Panc1 (cell line): ENCODE results near the gene SFMBT1. TPM values are rescaled to one million over a fixed set of nuclear protein-coding genes. Genes with fewer than 3 reads are reported as not detected.

Experiments used
- ATAC-seq: fragments of 200-7000 bp; cut with Tn5 transposase; 2 replicates; pipeline ENCODE4 v1.9.1; 2020; ENCODE audit warnings: mild to moderate bottlenecking, moderate library complexity
- BruUV-seq: library from RNA; stranded (reverse); fragments of 400-500 nt; replicated peaks from 2 replicates; lab custom pipeline; 2021; lab: Mats Ljungman, UMichigan
- CTCF ChIA-PET: fragments of 300-600 bp; sonication (Branson Sonifier 250); formaldehyde crosslinking; loops from one replicate; lab custom pipeline; 2022; ENCODE audit warnings: antibody characterized with exemption; lab: Charles Lee
- POLR2A ChIA-PET: fragments of 300-600 bp; sonication (Branson Sonifier 250); formaldehyde crosslinking; loops from one replicate; lab custom pipeline; 2022; ENCODE audit warnings: antibody characterized with exemption; lab: Charles Lee
- DNase-seq: peaks from one replicate; pipeline ENCODE4 v3.0.0-alpha.2; 2010; ENCODE audit warnings: low read depth, low spot score
- H3K27ac ChIP-seq: 2 replicates; pipeline ENCODE4 v1.5.1; 2011; ENCODE audit warnings: mild to moderate bottlenecking, low read length, inconsistent platforms
- H3K27me3 ChIP-seq: fragments of 200-500 bp; sonication (Bioruptor generic); 2 replicates; pipeline ENCODE4 v1.6.0; 2014; ENCODE audit warnings: low read length, inconsistent platforms; ENCODE audit not compliant: control insufficient read depth, insufficient read depth
- H3K36me3 ChIP-seq: fragments of 200-500 bp; sonication (Bioruptor generic); 2 replicates; pipeline ENCODE4 v1.5.1; 2014; ENCODE audit warnings: inconsistent platforms, mild to moderate bottlenecking, low read length, moderate library complexity; ENCODE audit not compliant: control insufficient read depth, insufficient read depth
- H3K4me1 ChIP-seq: 2 replicates; pipeline ENCODE4 v1.5.1; 2011; ENCODE audit warnings: inconsistent platforms, mild to moderate bottlenecking, low read length, moderate library complexity; ENCODE audit not compliant: control insufficient read depth, insufficient read depth
- H3K4me3 ChIP-seq, 2 experiments: 2 replicates each; pipeline ENCODE4 v1.5.1; 2011 to 2012; ENCODE audit warnings: low read depth in 2 of 2, low read length in 2 of 2, mild to moderate bottlenecking in 2 of 2, inconsistent platforms in 1 of 2, moderate library complexity in 1 of 2
- H3K9me3 ChIP-seq: fragments of 200-500 bp; sonication (Bioruptor generic); 2 replicates; pipeline ENCODE4 v1.5.1; 2014; ENCODE audit warnings: low read depth, mild to moderate bottlenecking, inconsistent platforms, low read length, moderate library complexity; ENCODE audit not compliant: control insufficient read depth, insufficient read depth
- CTCF ChIP-seq: fragments of 450-650 bp; IDR thresholded peaks from 2 replicates; pipeline ENCODE4 v1.5.1; 2017; ENCODE audit warnings: mild to moderate bottlenecking
- POLR2AphosphoS5 ChIP-seq: IDR thresholded peaks from 2 replicates; pipeline ENCODE4 v1.6.1; 2012; ENCODE audit warnings: mild to moderate bottlenecking, low read depth, low read length, moderate library complexity
- REST ChIP-seq, 2 experiments: IDR thresholded peaks; 2 replicates each; pipeline ENCODE4 v1.6.1; 2011 to 2012; ENCODE audit warnings: low read depth in 2 of 2, control low read depth in 1 of 2, low read length in 1 of 2, mild to moderate bottlenecking in 1 of 2, moderate library complexity in 1 of 2; ENCODE audit not compliant: insufficient read depth in 1 of 2
- SIN3A ChIP-seq: IDR thresholded peaks from 2 replicates; pipeline ENCODE4 v1.6.1; 2012; ENCODE audit warnings: low read depth, mild to moderate bottlenecking, low read length, moderate library complexity, borderline replicate concordance; ENCODE audit not compliant: insufficient read depth
- TCF7L2 ChIP-seq: IDR thresholded peaks from 2 replicates; pipeline ENCODE4 v1.6.1; 2011; ENCODE audit warnings: mild to moderate bottlenecking, low read depth, low read length, inconsistent platforms
- in situ Hi-C: cut with HindIII; loops from 2 replicates; pipeline ENCODE4 v1.10.0; 2016; ENCODE audit warnings: low sequenced_read_pairs, low pct_unique_long_range_greater_than_20kb
- intact Hi-C: fragments of 100-400 bp; cut with micrococcal nuclease; formaldehyde crosslinking; loops from one replicate; pipeline ENCODE4 v1.10.0; 2022; ENCODE audit not compliant: unreplicated experiment
- total RNA-seq: library from RNA; stranded (reverse); gene quantifications from one replicate; pipeline ENCODE4 v1.2.1, GENCODE V29; 2021; ENCODE audit not compliant: unreplicated experiment

Gene SFMBT1
- total RNA-seq, 1 experiment from 2014 or later: 24.4 TPM

GRCh38 chr3:53028641-53029040 is 17.2 kb downstream of the SFMBT1 start:
- no peak for TF ChIP-seq REST (IDR thresholded peaks at IDR 0.05; ENCODE audit: insufficient read depth in 1 of 2, low read depth in 2 of 2, low read length in 1 of 2)
- no peak for TF ChIP-seq TCF7L2
- TF ChIP-seq SIN3A: no peak
- no peak for TF ChIP-seq POLR2AphosphoS5
- no peak for TF ChIP-seq CTCF
- ChIA-PET CTCF (no interaction called here), POLR2A (no interaction called here)
- Histone ChIP-seq H3K36me3 (no peaks in the 10 kb centered on the region), H3K9me3 (no peaks in the 10 kb centered on the region), H3K4me3 (no peak overlapping the region), H3K27ac (no peak overlapping the region), H3K27me3 (no peaks in the 10 kb centered on the region), H3K4me1 (peaks cover 18% of the 10 kb centered on the region)
- in situ Hi-C loops (no loop called here), intact Hi-C loops (no loop called here)
- no peak for ATAC-seq
- no TSS peak for BruUV-seq
- DNase-seq: no peak

- no TSS peak for BruUV-seq
- POLR2A ChIA-PET: no interaction called here
- Histone ChIP-seq H3K36me3 (no peaks in the 10 kb centered on the region), H3K27me3 (no peaks in the 10 kb centered on the region), H3K4me1 (peaks cover 14% of the 10 kb centered on the region), H3K9me3 (no peaks in the 10 kb centered on the region), H3K4me3 (no peak overlapping the region), H3K27ac (no peak overlapping the region)
- no peak for ATAC-seq
- no peak for DNase-seq
- TF ChIP-seq POLR2AphosphoS5: no peak
- CTCF ChIA-PET: interaction anchor here (0.7 kb wide), 1 partner anchor 930 kb away, joined by 10 read pairs; no protein-coding TSS in a partner anchor
- intact Hi-C loops: no loop called here
- in situ Hi-C loops: no loop called here
Observed at GRCh38 chr3:53027254-53027844, 18.5 kb downstream of the SFMBT1 start.

GRCh38 chr3:53026382-53027162 is 19.3 kb downstream of the SFMBT1 start:
- TF ChIP-seq SIN3A: no peak
- no peak for TF ChIP-seq TCF7L2
- TF ChIP-seq CTCF: no peak
- TF ChIP-seq REST (IDR thresholded peaks at IDR 0.05; ENCODE audit: insufficient read depth in 1 of 2, low read depth in 2 of 2, low read length in 1 of 2): no peak
- no peak for TF ChIP-seq POLR2AphosphoS5
- H3K4me1 ChIP-seq: peaks cover 7% of the 10 kb centered on the region
- no peaks in the 10 kb centered on the region for H3K36me3 ChIP-seq
- no peak overlapping the region for H3K4me3 ChIP-seq
- CTCF ChIA-PET: interaction anchor here (0.8 kb wide), 1 partner anchor 22 kb away, joined by 4 read pairs; no protein-coding TSS in a partner anchor
- intact Hi-C loops: no loop called here
- no peaks in the 10 kb centered on the region for H3K27me3 ChIP-seq
- no peaks in the 10 kb centered on the region for H3K9me3 ChIP-seq
- POLR2A ChIA-PET: interaction anchor here (0.7 kb wide), 1 partner anchor 23 kb away, joined by 9 read pairs; no protein-coding TSS in a partner anchor
- ATAC-seq (peak; percentile 60; the same call in 1 of the 2 replicates), DNase-seq (no peak)
- no TSS peak for BruUV-seq
- H3K27ac ChIP-seq: no peak overlapping the region
- in situ Hi-C loops: no loop called here
